PC-9 (cell line): ENCODE data around the gene PRKD1. TPM values are rescaled to one million over a fixed set of nuclear protein-coding genes. Genes with fewer than 3 reads are reported as not detected.

Source experiments
- BruUV-seq: library from RNA; stranded (reverse); fragments of 400-500 nt; replicated peaks from 2 replicates; lab custom pipeline; 2021; lab: Mats Ljungman, UMichigan
- CTCF ChIA-PET: fragments of 300-600 bp; sonication (Branson Sonifier 250); formaldehyde crosslinking; loops from one replicate; lab custom pipeline; 2022; ENCODE audit warnings: antibody characterized with exemption; lab: Charles Lee
- POLR2A ChIA-PET: fragments of 300-600 bp; sonication (Branson Sonifier 250); formaldehyde crosslinking; loops from one replicate; lab custom pipeline; 2022; ENCODE audit warnings: antibody characterized with exemption; ENCODE audit not compliant: unreplicated experiment; lab: Charles Lee
- DNase-seq, 2 experiments: peaks; one replicate each; pipeline versions ENCODE4 v3.0.0 to v3.0.0-alpha.2; 2015 to 2022; ENCODE audit warnings: mixed read lengths in 1 of 2
- H2AFZ ChIP-seq: fragments of 200-600 bp; sonication (generic); 2 replicates; pipeline ENCODE4 v1.8.1; 2017; ENCODE audit warnings: antibody characterized with exemption
- H3F3A ChIP-seq: fragments of 200-600 bp; sonication (generic); 2 replicates; pipeline ENCODE4 v1.8.1; 2017; ENCODE audit warnings: antibody characterized with exemption, mild to moderate bottlenecking, low read depth; ENCODE audit not compliant: insufficient read depth
- H3K27ac ChIP-seq: fragments of 200-600 bp; sonication (generic); 2 replicates; pipeline ENCODE4 v1.6.1; 2016; ENCODE audit warnings: mixed run types
- H3K27me3 ChIP-seq: fragments of 200-600 bp; sonication (generic); 2 replicates; pipeline ENCODE4 v1.6.1; 2016; ENCODE audit warnings: low read depth, mixed run types; ENCODE audit not compliant: insufficient read depth
- H3K36me3 ChIP-seq: fragments of 200-600 bp; sonication (generic); 2 replicates; pipeline ENCODE4 v1.6.1; 2016; ENCODE audit warnings: low read depth, mixed run types
- H3K4me1 ChIP-seq: fragments of 200-600 bp; sonication (generic); replicated peaks from 2 replicates; pipeline ENCODE4 v1.6.1; 2016; ENCODE audit warnings: mixed run types; ENCODE audit not compliant: insufficient read depth
- H3K4me2 ChIP-seq: fragments of 200-600 bp; sonication (generic); 2 replicates; pipeline ENCODE4 v1.6.1; 2017; ENCODE audit warnings: mixed run types
- H3K4me3 ChIP-seq: fragments of 200-600 bp; sonication (generic); 2 replicates; pipeline ENCODE4 v1.6.1; 2016; ENCODE audit warnings: mixed run types
- H3K79me2 ChIP-seq: fragments of 200-600 bp; sonication (generic); 2 replicates; pipeline ENCODE4 v1.6.1; 2017; ENCODE audit warnings: low read depth, mixed run types
- H3K9me2 ChIP-seq: fragments of 200-600 bp; sonication (generic); 2 replicates; pipeline ENCODE4 v1.8.1; 2017; ENCODE audit warnings: mild to moderate bottlenecking; ENCODE audit not compliant: insufficient read depth
- H3K9me3 ChIP-seq: fragments of 200-600 bp; sonication (generic); 2 replicates; pipeline ENCODE4 v1.8.1; 2016; ENCODE audit warnings: low read depth; ENCODE audit not compliant: insufficient read depth
- H4K20me1 ChIP-seq: fragments of 200-600 bp; sonication (generic); 2 replicates; pipeline ENCODE4 v1.8.1; 2017; ENCODE audit not compliant: insufficient read depth
- CTCF ChIP-seq: fragments of 200-600 bp; sonication (generic); conservative IDR thresholded peaks from 2 replicates; pipeline ENCODE4 v1.6.1; 2017; ENCODE audit warnings: mixed run types, antibody characterized with exemption, mild to moderate bottlenecking, moderate library complexity
- EZH2 ChIP-seq: fragments of 200-600 bp; sonication (generic); IDR thresholded peaks from 2 replicates; pipeline ENCODE4 v1.8.0; 2017; ENCODE audit warnings: antibody characterized with exemption, low read depth
- intact Hi-C: fragments of 100-400 bp; cut with micrococcal nuclease; formaldehyde crosslinking; loops from one replicate; pipeline ENCODE4 v1.10.0; 2022; ENCODE audit not compliant: unreplicated experiment
- total RNA-seq: library from RNA; stranded (reverse); gene quantifications from 2 replicates; pipeline ENCODE4 v1.2.3, GENCODE V29; 2021

The PRKD1 gene
- total RNA-seq, 1 experiment from 2014 or later, result 0.98 TPM

GRCh38 chr14:29898470-29898869, 29.2 kb downstream of the PRKD1 start:
- Histone ChIP-seq H3K4me3 (no peak overlapping the region), H3K9me3 (no peaks in the 10 kb centered on the region), H3K4me2 (no peak overlapping the region), H2AFZ (no peak overlapping the region), H4K20me1 (no peaks in the 10 kb centered on the region), H3K27me3 (no peaks in the 10 kb centered on the region), H3K79me2 (no peaks in the 10 kb centered on the region), H3K36me3 (no peaks in the 10 kb centered on the region), H3F3A (no peaks in the 10 kb centered on the region), H3K9me2 (no peaks in the 10 kb centered on the region), H3K27ac (no peak overlapping the region), H3K4me1 (no peaks in the 10 kb centered on the region)
- no peak for DNase-seq
- POLR2A ChIA-PET, result no interaction called here
- CTCF ChIA-PET, result no interaction called here
- intact Hi-C loops, result no loop called here
- no peak for TF ChIP-seq CTCF
- no peak for TF ChIP-seq EZH2
- no TSS peak for BruUV-seq

- no TSS peak for BruUV-seq
Measured at GRCh38 chr14:29897181-29897580, 30.5 kb downstream of the PRKD1 start.

DNA sequence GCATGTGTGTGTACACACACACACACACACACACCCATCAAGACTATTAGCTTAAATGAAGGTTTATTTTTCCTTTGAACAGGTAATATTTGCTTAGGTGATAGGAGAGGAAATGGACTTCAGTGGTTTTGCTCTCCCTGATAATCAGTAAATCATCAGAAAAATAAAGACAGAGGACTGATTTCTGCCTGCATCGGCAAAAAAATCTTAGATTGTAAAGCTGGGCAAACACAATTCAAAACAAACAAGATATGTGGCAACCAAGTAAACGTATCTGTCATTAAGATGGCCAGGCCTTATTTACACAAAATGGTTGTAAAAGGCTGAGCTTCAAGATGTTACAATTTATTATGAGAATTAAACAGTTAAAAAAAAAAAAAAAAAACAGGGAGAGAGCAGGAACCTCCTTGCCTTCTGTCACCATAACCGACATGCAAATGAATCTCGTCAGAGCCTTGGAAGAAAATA, 31.3 kb downstream of the PRKD1 start:
- no peak overlapping the region for H3K4me3 ChIP-seq
- H2AFZ ChIP-seq, result no peak overlapping the region
- no peak overlapping the region for H3K4me2 ChIP-seq
- no peak for TF ChIP-seq CTCF
- TF ChIP-seq EZH2, result no peak
- no peak overlapping the region for H3K27ac ChIP-seq
- H3K9me3 ChIP-seq, result no peaks in the 10 kb centered on the region
- ChIA-PET CTCF (no interaction called here), POLR2A (no interaction called here)
- no peaks in the 10 kb centered on the region for H3K9me2 ChIP-seq
- H3K36me3 ChIP-seq, result no peaks in the 10 kb centered on the region
- no peaks in the 10 kb centered on the region for H3K27me3 ChIP-seq
- H3K79me2 ChIP-seq, result no peaks in the 10 kb centered on the region
- intact Hi-C loops, result no loop called here
- no peaks in the 10 kb centered on the region for H4K20me1 ChIP-seq
- no peaks in the 10 kb centered on the region for H3F3A ChIP-seq
- DNase-seq, result no peak
- H3K4me1 ChIP-seq, result no peaks in the 10 kb centered on the region
- BruUV-seq, result no TSS peak

More at GRCh38 chr14:29897181-29897580, 30.5 kb downstream of the PRKD1 start:
- Histone ChIP-seq H3K27me3 (no peaks in the 10 kb centered on the region), H3K9me3 (no peaks in the 10 kb centered on the region), H4K20me1 (no peaks in the 10 kb centered on the region), H3K4me2 (no peak overlapping the region), H3K36me3 (no peaks in the 10 kb centered on the region), H3K4me1 (no peaks in the 10 kb centered on the region), H3K79me2 (no peaks in the 10 kb centered on the region), H2AFZ (no peak overlapping the region), H3K9me2 (no peaks in the 10 kb centered on the region), H3F3A (no peaks in the 10 kb centered on the region), H3K27ac (no peak overlapping the region), H3K4me3 (no peak overlapping the region)
- no peak for DNase-seq
- ChIA-PET POLR2A (no interaction called here), CTCF (no interaction called here)
- intact Hi-C loops, result no loop called here
- no peak for TF ChIP-seq EZH2
- TF ChIP-seq CTCF, result no peak
